H1 (cell line): ENCODE results near the gene KIF26B. TPM values are rescaled to one million over a fixed set of nuclear protein-coding genes. Genes with fewer than 3 reads are reported as not detected.

Experiments used
- ASH2L ChIP-seq: fragments of 200-600, 300-600 bp; sonication (generic); IDR thresholded peaks from one replicate; pipeline ENCODE4 v1.7.1; 2017; ENCODE audit warnings: low read length
- CHD7 ChIP-seq: fragments of 300-600 bp; sonication (generic); IDR thresholded peaks from 2 replicates; pipeline ENCODE4 v1.7.1; 2012; ENCODE audit warnings: low read length, moderate library complexity, mild to moderate bottlenecking, inconsistent platforms; ENCODE audit not compliant: insufficient replicate concordance
- EGR1 ChIP-seq: IDR thresholded peaks from 2 replicates; pipeline ENCODE4 v1.6.1; 2011; ENCODE audit warnings: low read depth, low read length, borderline replicate concordance
- GTF2F1 ChIP-seq: IDR thresholded peaks from 2 replicates; pipeline ENCODE4 v1.6.1; 2012; ENCODE audit warnings: low read depth, low read length, improper control_type of control experiment, borderline replicate concordance
- KDM4A ChIP-seq: IDR thresholded peaks from one replicate; pipeline ENCODE4 v1.7.1; 2012; ENCODE audit warnings: low read depth, mild to moderate bottlenecking, moderate library complexity, low read length, inconsistent platforms; ENCODE audit not compliant: severe bottlenecking
- MAX ChIP-seq: IDR thresholded peaks from 2 replicates; pipeline ENCODE4 v1.6.1; 2012; ENCODE audit warnings: inconsistent platforms
- POU5F1 ChIP-seq: IDR thresholded peaks from 2 replicates; pipeline ENCODE4 v1.6.1; 2011; ENCODE audit warnings: low read depth, mild to moderate bottlenecking, low read length, moderate library complexity
- SP2 ChIP-seq: IDR thresholded peaks from 2 replicates; pipeline ENCODE4 v1.6.1; 2012; ENCODE audit warnings: mild to moderate bottlenecking, low read length, inconsistent platforms
- TAF7 ChIP-seq: optimal IDR thresholded peaks from 2 replicates; pipeline ENCODE3; 2011; ENCODE audit warnings: low read depth, mild to moderate bottlenecking, inconsistent platforms, low read length, moderate library complexity, borderline replicate concordance
- polyA plus RNA-seq, 7 experiments: library from polyadenylated mRNA; depleted of rRNA in 3 of 7; stranded (reverse) in 5 of 7; unstranded in 2 of 7; fragments of >200 nt in 5 of 7; fragments of 200-250 nt in 2 of 7; gene quantifications; 1 replicate in 5 of 7; 2 replicates in 1 of 7; 4 replicates in 1 of 7; pipeline versions ENCODE4 v1.2.1 to v1.2.3, GENCODE V29; 2011 to 2013; ENCODE audit warnings: missing spikeins in 2 of 7, mixed read lengths in 2 of 7
- total RNA-seq: library from RNA; stranded (reverse); fragmentation: NEBNext Ultra II Directional; extraction: Animal tissue kit (Norgen Biotek cat#: 25700); gene quantifications from 2 replicates; pipeline ENCODE4 v1.2.1, GENCODE V29; 2021
- TF ChIP-seq, protein P1 (sequence below): IDR thresholded peaks from 2 replicates; pipeline ENCODE4 v1.6.1; 2011; ENCODE audit warnings: low read length, improper control_type of control experiment
- TF ChIP-seq, protein P2 (sequence below): IDR thresholded peaks from 2 replicates; pipeline ENCODE4 v1.6.1; 2011; ENCODE audit warnings: low read depth, mild to moderate bottlenecking, low read length; ENCODE audit not compliant: insufficient read depth

Gene KIF26B
- total and polyA plus RNA-seq, 2 of the 8 experiments (the other 6 are each of a cell fraction or from before 2014, with no cell fraction given), result 0.06 to 0.28 TPM

DNA sequence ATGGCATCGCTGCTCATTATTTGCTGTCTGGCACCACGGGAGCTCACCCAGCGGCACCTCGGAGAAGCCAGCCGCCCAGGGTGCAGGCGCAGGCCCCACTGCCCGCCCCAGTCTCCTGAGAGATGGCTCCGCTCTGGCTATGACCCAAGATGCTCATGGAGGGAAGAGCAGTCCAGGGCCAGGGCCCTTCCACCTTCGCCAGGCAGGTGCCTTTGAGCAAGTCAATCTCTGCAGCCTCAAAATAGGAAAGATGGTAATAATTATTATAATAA is 437.3 kb downstream of the KIF26B start (continued):
- no peak for TF ChIP-seq CHD7
- TF ChIP-seq KDM4A, result no peak
- TF ChIP-seq MAX, result no peak
- no peak for TF ChIP-seq POU5F1
- TF ChIP-seq SP2, result no peak
- no peak for TF ChIP-seq ASH2L
- no peak for TF ChIP-seq EGR1
- TF ChIP-seq, protein P1, sequence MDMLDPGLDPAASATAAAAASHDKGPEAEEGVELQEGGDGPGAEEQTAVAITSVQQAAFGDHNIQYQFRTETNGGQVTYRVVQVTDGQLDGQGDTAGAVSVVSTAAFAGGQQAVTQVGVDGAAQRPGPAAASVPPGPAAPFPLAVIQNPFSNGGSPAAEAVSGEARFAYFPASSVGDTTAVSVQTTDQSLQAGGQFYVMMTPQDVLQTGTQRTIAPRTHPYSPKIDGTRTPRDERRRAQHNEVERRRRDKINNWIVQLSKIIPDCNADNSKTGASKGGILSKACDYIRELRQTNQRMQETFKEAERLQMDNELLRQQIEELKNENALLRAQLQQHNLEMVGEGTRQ, result no peak
- no peak for TF ChIP-seq GTF2F1
- TF ChIP-seq TAF7, result no peak
- TF ChIP-seq, protein P2, sequence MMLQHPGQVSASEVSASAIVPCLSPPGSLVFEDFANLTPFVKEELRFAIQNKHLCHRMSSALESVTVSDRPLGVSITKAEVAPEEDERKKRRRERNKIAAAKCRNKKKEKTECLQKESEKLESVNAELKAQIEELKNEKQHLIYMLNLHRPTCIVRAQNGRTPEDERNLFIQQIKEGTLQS, result no peak
